HepG2 (cell line): ENCODE results near the gene ATP2C2. TPM values are rescaled to one million over a fixed set of nuclear protein-coding genes. Genes with fewer than 3 reads are reported as not detected.

ENCODE experiments used
- HHEX ChIP-seq: IDR thresholded peaks from 2 replicates; pipeline ENCODE4 v1.6.1; 2016; ENCODE audit warnings: control low read depth
- MXD3 ChIP-seq: IDR thresholded peaks from 2 replicates; pipeline ENCODE4 v1.6.1; 2016; ENCODE audit warnings: mild to moderate bottlenecking, missing biosample characterization, missing genetic modification reagents
- RBM39 ChIP-seq: fragments of 200-400 bp; formaldehyde crosslinking; IDR thresholded peaks from one replicate; pipeline ENCODE4 v1.6.1; 2018; ENCODE audit warnings: antibody characterized with exemption, mild to moderate bottlenecking, low read depth, low read length; ENCODE audit not compliant: poor library complexity, severe bottlenecking
- TFAP4 ChIP-seq: sonication (generic); IDR thresholded peaks from 2 replicates; pipeline ENCODE4 v1.6.1; 2016; ENCODE audit warnings: low read depth, borderline replicate concordance
- UBTF ChIP-seq: sonication (generic); formaldehyde crosslinking; IDR thresholded peaks from 2 replicates; pipeline ENCODE4 v1.4.0; 2020; ENCODE audit warnings: mild to moderate bottlenecking, missing genetic modification reagents
- ZNF253 ChIP-seq: sonication (generic); formaldehyde crosslinking; IDR thresholded peaks from 2 replicates; pipeline ENCODE4 v1.8.0; 2022; ENCODE audit warnings: mild to moderate bottlenecking, missing genetic modification reagents, borderline replicate concordance
- ZNF260 ChIP-seq: sonication (generic); formaldehyde crosslinking; IDR thresholded peaks from 2 replicates; pipeline ENCODE4 v1.4.0; 2020; ENCODE audit warnings: missing genetic modification reagents, low read depth, mild to moderate bottlenecking, borderline replicate concordance
- ZNF296 ChIP-seq: sonication (generic); formaldehyde crosslinking; conservative IDR thresholded peaks from 2 replicates; pipeline ENCODE4 v1.5.0; 2020; ENCODE audit warnings: mild to moderate bottlenecking, missing genetic modification reagents
- ZNF34 ChIP-seq: sonication (generic); formaldehyde crosslinking; IDR thresholded peaks from 2 replicates; pipeline ENCODE4 v1.4.0; 2020; ENCODE audit warnings: mild to moderate bottlenecking, missing genetic modification reagents, borderline replicate concordance
- ZNF543 ChIP-seq: sonication (generic); formaldehyde crosslinking; IDR thresholded peaks from 2 replicates; pipeline ENCODE4 v1.4.0; 2020; ENCODE audit warnings: mild to moderate bottlenecking, missing genetic modification reagents
- polyA plus RNA-seq, 8 experiments: library from polyadenylated mRNA; depleted of rRNA in 3 of 8; stranded (reverse) in 7 of 8; unstranded in 1 of 8; fragments of >200 nt; fragmentation: Illumina TruSeq in 4 of 8; extraction: Trizol in 4 of 8; gene quantifications; 2 replicates each; pipeline versions ENCODE4 v1.2.1 to v1.2.3, GENCODE V29; 2011 to 2016; ENCODE audit warnings: low read depth in 4 of 8, missing spikeins in 1 of 8, mixed read lengths in 1 of 8; ENCODE audit not compliant: insufficient read depth in 1 of 8
- total RNA-seq, 5 experiments: library from RNA; depleted of rRNA; stranded (reverse); fragments of >200 nt; fragmentation: Illumina TruSeq; extraction: Trizol; gene quantifications; 2 replicates each; pipeline ENCODE4 v1.2.3, GENCODE V29; 2016; ENCODE audit warnings: low read depth in 1 of 5

The ATP2C2 gene
- total and polyA plus RNA-seq, 2 of the 13 experiments (the other 11 are each of a cell fraction or from before 2014, with no cell fraction given) = 0.07 TPM; not detected in 1

- TF ChIP-seq ZNF253 (CRISPR knock-in tag) = 0 out of 2 replicates have a peak, but pooled peaks have one; percentile 50
- no peak for TF ChIP-seq ZNF260 (CRISPR knock-in tag)
- TF ChIP-seq ZNF34 (CRISPR knock-in tag) = no peak
- TF ChIP-seq UBTF (CRISPR knock-in tag) = peak; percentile 6; the same call in 1 of the 2 replicates
- TF ChIP-seq ZNF296 (CRISPR knock-in tag) = peak; percentile 92
- 0 out of 2 replicates have a peak, but pooled peaks have one; percentile 5 for TF ChIP-seq ZNF543 (CRISPR knock-in tag)
- no peak for TF ChIP-seq MXD3 (CRISPR knock-in tag)
- TF ChIP-seq TFAP4 = no peak
- peak; percentile 10 for TF ChIP-seq RBM39
- TF ChIP-seq HHEX = no peak
Observed at GRCh38 chr16:84505249-84506187, 137.2 kb downstream of the ATP2C2 start (continued).
